22Rv1 (cell line): ENCODE results near the gene RASGEF1C.

ENCODE experiments used
- CTCF ChIP-seq: fragments of 450-650 bp; IDR thresholded peaks from 2 replicates; pipeline ENCODE4 v1.5.1; 2017; ENCODE audit warnings: mild to moderate bottlenecking
- ZFX ChIP-seq: fragments of 450-650 bp; IDR thresholded peaks from 2 replicates; pipeline ENCODE4 v1.6.1; 2017; ENCODE audit warnings: antibody characterized with exemption, borderline replicate concordance

- TF ChIP-seq CTCF: no peak
- TF ChIP-seq ZFX: no peak
Measured at GRCh38 chr5:180176191-180176590, 32.8 kb downstream of the RASGEF1C start.
